ENCODE data around the gene F11R. TPM values are rescaled to one million over a fixed set of nuclear protein-coding genes. Genes with fewer than 3 reads are reported as not detected.

F11R gene
- total and polyA plus RNA-seq, 2 of the 13 experiments (the other 11 are each of a cell fraction or from before 2014, with no cell fraction given), result 95.8 to 105 TPM

- TF ChIP-seq NFE2 (CRISPR knock-in tag; IDR thresholded peaks at IDR 0.05), result no peak
These were observed 69.4 kb downstream of the F11R start (continued) for GRCh38 chr1:160951443-160952128.

GRCh38 chr1:160950657-160951056 is 70.3 kb downstream of the F11R start:
- ChIA-PET POLR2A (interaction anchor here (0.6 kb wide), 1 partner anchor 39 kb away, joined by 3 read pairs; no protein-coding TSS in a partner anchor), CTCF (ENCODE audit: low intra/inter-chr PET ratio, low total read pairs) (interaction anchor here (2.2 to 2.6 kb wide), 2 partner anchors 116 to 224 kb away, joined by 7 to 18 read pairs; no protein-coding TSS in a partner anchor)
- ATAC-seq, result no peak
- no peak overlapping the region for H3K27ac ChIP-seq (ENCODE audit: extremely low read length, insufficient read depth, low read length)
- TF ChIP-seq ZNF138 (CRISPR knock-in tag; IDR thresholded peaks at IDR 0.05; ENCODE audit: low read depth) (no peak), RNF2 (conservative IDR thresholded peaks at IDR 0.05; ENCODE audit: low read depth) (no peak), ZNF180 (CRISPR knock-in tag; IDR thresholded peaks at IDR 0.05; ENCODE audit: borderline replicate concordance, low read depth) (no peak)
- WGBS (ENCODE audit: low lambda C conversion rate), result 46% methylated on average over 2 of the region's 3 CpGs
- H3K4me3 ChIP-seq (replicated peaks in 1 of 3; ENCODE audit: insufficient read depth in 1 of 3, low read depth in 2 of 3, low read length in 3 of 3), result no peak overlapping the region
- intact Hi-C loops (cut with micrococcal nuclease; ENCODE audit: unreplicated experiment) (loop anchor here (1.0 to 2.0 kb wide), 3 partner anchors 115 to 224 kb away; no protein-coding TSS in a partner anchor), in situ Hi-C loops (cut with HindIII; ENCODE audit: extremely low pct_ligation_motif_present, low pct_unique_long_range_greater_than_20kb) (loop anchor here (5.0 to 10.0 kb wide), 2 partner anchors 113 to 226 kb away; no protein-coding TSS in a partner anchor)
- peaks cover 1 to 4% of the 10 kb centered on the region in 2 experiments; a peak in 1 of 5 replicates for H3K27me3 ChIP-seq (ENCODE audit: control insufficient read depth in 1 of 2, insufficient read depth in 2 of 2, low read length in 2 of 2)
- no peak overlapping the region for H2AFZ ChIP-seq (ENCODE audit: low read length)
- H4K20me1 ChIP-seq (ENCODE audit: insufficient read depth, low read length), result no peaks in the 10 kb centered on the region
- no peak overlapping the region for H3K9ac ChIP-seq (ENCODE audit: insufficient read depth, low read depth, low read length)
- no peak overlapping the region for H3K4me2 ChIP-seq (ENCODE audit: low read depth, low read length)
- FAIRE-seq, result no peak
- no peak for DNase-seq (ENCODE audit: low spot score)
- H3K79me2 ChIP-seq (ENCODE audit: insufficient read depth, low read length), result no peaks in the 10 kb centered on the region
- no peaks in the 10 kb centered on the region for H3K9me3 ChIP-seq (ENCODE audit: low read length)
- H3K4me1 ChIP-seq (ENCODE audit: insufficient read depth, low read length), result peaks cover 28% of the 10 kb centered on the region
- no peaks in the 10 kb centered on the region for H3K36me3 ChIP-seq (replicated peaks in 1 of 2; ENCODE audit: control insufficient read depth in 1 of 2, insufficient read depth in 2 of 2, low read length in 2 of 2)
- BruUV-seq (replicated peaks), result no TSS peak

GRCh38 chr1:160949881-160950280 is 71.1 kb downstream of the F11R start:
- ATAC-seq (no peak), DNase-seq (ENCODE audit: low spot score) (no peak), FAIRE-seq (no peak)
- intact Hi-C loops (cut with micrococcal nuclease; ENCODE audit: unreplicated experiment), result loop anchor here (2.0 kb wide), 2 partner anchors 169 to 223 kb away; no protein-coding TSS in a partner anchor
- no peaks in the 10 kb centered on the region for H3K9me3 ChIP-seq (ENCODE audit: low read length)
- H2AFZ ChIP-seq (ENCODE audit: low read length), result no peak overlapping the region
- no TSS peak for BruUV-seq (replicated peaks)
- TF ChIP-seq BRD4 (CRISPR knock-in tag; IDR thresholded peaks at IDR 0.05) (no peak), ZGPAT (CRISPR knock-in tag; IDR thresholded peaks at IDR 0.05) (no peak), ZBTB7A (CRISPR knock-in tag; IDR thresholded peaks at IDR 0.05) (no peak), SP140L (CRISPR knock-in tag; IDR thresholded peaks at IDR 0.05; ENCODE audit: borderline replicate concordance) (no peak), ZNF562 (CRISPR knock-in tag; IDR thresholded peaks at IDR 0.05; ENCODE audit: borderline replicate concordance) (no peak), ZBTB44 (CRISPR knock-in tag; IDR thresholded peaks at IDR 0.05) (no peak), NFE2L2 (IDR thresholded peaks at IDR 0.05; ENCODE audit: low read length) (no peak), STAT5B (CRISPR knock-in tag; IDR thresholded peaks at IDR 0.05) (no peak)
- H4K20me1 ChIP-seq (ENCODE audit: insufficient read depth, low read length), result no peaks in the 10 kb centered on the region
- H3K9ac ChIP-seq (ENCODE audit: insufficient read depth, low read depth, low read length), result no peak overlapping the region
- peaks cover 1 to 10% of the 10 kb centered on the region in 2 experiments; a peak in 3 of 5 replicates for H3K27me3 ChIP-seq (ENCODE audit: control insufficient read depth in 1 of 2, insufficient read depth in 2 of 2, low read length in 2 of 2)
- ChIA-PET POLR2A (no interaction called here), CTCF (ENCODE audit: low intra/inter-chr PET ratio, low total read pairs) (interaction anchor here (0.7 to 2.6 kb wide), 2 partner anchors 115 kb away, joined by 3 to 18 read pairs; no protein-coding TSS in a partner anchor)
- H3K27ac ChIP-seq (ENCODE audit: extremely low read length, insufficient read depth, low read length), result no peak overlapping the region
- H3K79me2 ChIP-seq (ENCODE audit: insufficient read depth, low read length), result no peaks in the 10 kb centered on the region
- H3K4me2 ChIP-seq (ENCODE audit: low read depth, low read length), result no peak overlapping the region
- WGBS (ENCODE audit: low lambda C conversion rate), result 26% methylated on average over 2 of the region's 2 CpGs
- H3K4me1 ChIP-seq (ENCODE audit: insufficient read depth, low read length), result peaks cover 28% of the 10 kb centered on the region
- H3K4me3 ChIP-seq (replicated peaks in 1 of 3; ENCODE audit: insufficient read depth in 1 of 3, low read depth in 2 of 3, low read length in 3 of 3), result no peak overlapping the region
- no peaks in the 10 kb centered on the region for H3K36me3 ChIP-seq (replicated peaks in 1 of 2; ENCODE audit: control insufficient read depth in 1 of 2, insufficient read depth in 2 of 2, low read length in 2 of 2)
- in situ Hi-C loops (cut with HindIII; ENCODE audit: extremely low pct_ligation_motif_present, low pct_unique_long_range_greater_than_20kb), result loop anchor here (5.0 to 10.0 kb wide), 2 partner anchors 113 to 225 kb away; no protein-coding TSS in a partner anchor

Measured in HepG2 (cell line).